Measurements from ENCODE around the gene BLACAT1.

GRCh38 chr1:205492774-205493173 is 36.9 kb upstream of the BLACAT1 start:
- no peak for TF ChIP-seq POLR2A (IDR thresholded peaks at IDR 0.05; ENCODE audit: low read depth, low read length)
- no peak for TF ChIP-seq POU2F2 (IDR thresholded peaks at IDR 0.05; ENCODE audit: low read depth, low read length)
- TF ChIP-seq TAF1 (IDR thresholded peaks at IDR 0.05; ENCODE audit: low read depth, low read length), result no peak
- TF ChIP-seq POLR2AphosphoS5 (IDR thresholded peaks at IDR 0.05; ENCODE audit: low read depth, low read length), result no peak
- no peak for TF ChIP-seq SPI1 (IDR thresholded peaks at IDR 0.05; ENCODE audit: low read depth, low read length)

Data from GM12891 (cell line).